Mesodermal cell (in vitro differentiated cells): ENCODE measurements around the gene AGRP.

Experiments used
- H3K27ac ChIP-seq: 2 replicates; pipeline ENCODE4 v1.7.0; 2013; ENCODE audit warnings: mild to moderate bottlenecking, low read depth, low read length, moderate library complexity; ENCODE audit not compliant: severe bottlenecking
- H3K36me3 ChIP-seq: 2 replicates; pipeline ENCODE4 v1.7.1; 2013; ENCODE audit warnings: mild to moderate bottlenecking, low read length, moderate library complexity; ENCODE audit not compliant: control insufficient read depth, insufficient read depth
- H3K4me1 ChIP-seq: one replicate; pipeline ENCODE4 v1.7.1; 2013; ENCODE audit warnings: mild to moderate bottlenecking, low read length; ENCODE audit not compliant: insufficient read depth, control insufficient read depth, poor library complexity, severe bottlenecking
- H3K4me3 ChIP-seq: 2 replicates; pipeline ENCODE4 v1.7.0; 2013; ENCODE audit warnings: low read length, control low read depth, mild to moderate bottlenecking; ENCODE audit not compliant: insufficient read depth, poor library complexity, severe bottlenecking; ENCODE audit errors: extremely low read depth
- H3K9me3 ChIP-seq: 2 replicates; pipeline ENCODE4 v1.7.1; 2013; ENCODE audit warnings: mild to moderate bottlenecking, low read length, moderate library complexity; ENCODE audit not compliant: control insufficient read depth
- WGBS, 2 experiments: methylation state at CpG; one replicate each; pipeline ENCODE4 v1.1.5; 2013; ENCODE audit warnings: missing lambda C conversion rate in 2 of 2; ENCODE audit not compliant: insufficient coverage in 2 of 2; 5-methylcytosine and 5-hydroxymethylcytosine counted together

AGRP gene

GRCh38 chr16:67433131-67433719, 50.1 kb downstream of the AGRP start:
- WGBS, 2 experiments, result 90 to 96% methylated on average over 4 of the region's 5 CpGs
- no peak overlapping the region for H3K4me3 ChIP-seq

More at GRCh38 chr16:67433131-67433719, 50.1 kb downstream of the AGRP start:
- Histone ChIP-seq H3K36me3 (peaks cover 13% of the 10 kb centered on the region), H3K27ac (no peak overlapping the region), H3K9me3 (no peaks in the 10 kb centered on the region), H3K4me1 (peaks cover 4% of the 10 kb centered on the region)
